HepG2 (cell line): ENCODE results near the gene NAIF1. TPM values are rescaled to one million over a fixed set of nuclear protein-coding genes. Genes with fewer than 3 reads are reported as not detected.
A peak's percentile ranks its signal among the peaks of the same experiment; 100 is the strongest.

ENCODE experiments used
- ATF2 ChIP-seq: sonication (generic); formaldehyde crosslinking; IDR thresholded peaks from 2 replicates; pipeline ENCODE4 v1.4.0; 2020; ENCODE audit warnings: missing genetic modification reagents
- DMTF1 ChIP-seq: sonication (generic); formaldehyde crosslinking; IDR thresholded peaks from 2 replicates; pipeline ENCODE4 v1.4.0; 2020; ENCODE audit warnings: mild to moderate bottlenecking, missing genetic modification reagents
- ELF4 ChIP-seq: sonication (generic); formaldehyde crosslinking; IDR thresholded peaks from 2 replicates; pipeline ENCODE4 v1.5.0; 2020; ENCODE audit warnings: missing genetic modification reagents, mild to moderate bottlenecking, moderate library complexity, borderline replicate concordance
- FOXA1 ChIP-seq, 2 experiments: fragments of 450-650 bp in 1 of 2; sonication (generic) in 1 of 2; formaldehyde crosslinking in 1 of 2; IDR thresholded peaks; 2 replicates each; pipeline versions ENCODE4 v1.4.0 to v1.6.1; 2016 to 2020; ENCODE audit warnings: missing genetic modification reagents in 1 of 2
- FOXP4 ChIP-seq: sonication (generic); formaldehyde crosslinking; IDR thresholded peaks from 2 replicates; pipeline ENCODE4 v1.4.0; 2020; ENCODE audit warnings: missing genetic modification reagents
- GLMP ChIP-seq: sonication (generic); formaldehyde crosslinking; IDR thresholded peaks from 2 replicates; pipeline ENCODE4 v1.9.0; 2021; ENCODE audit warnings: missing genetic modification reagents, mild to moderate bottlenecking, borderline replicate concordance
- KLF13 ChIP-seq: sonication (generic); formaldehyde crosslinking; IDR thresholded peaks from 2 replicates; pipeline ENCODE4 v1.4.0; 2020; ENCODE audit warnings: mild to moderate bottlenecking, missing genetic modification reagents
- PAX8 ChIP-seq: sonication (generic); formaldehyde crosslinking; IDR thresholded peaks from 2 replicates; pipeline ENCODE4 v1.8.0; 2022; ENCODE audit warnings: mild to moderate bottlenecking, missing genetic modification reagents, borderline replicate concordance
- U2AF2 ChIP-seq: fragments of 200-400 bp; formaldehyde crosslinking; IDR thresholded peaks from 2 replicates; pipeline ENCODE4 v1.6.1; 2017; ENCODE audit warnings: low read depth, mild to moderate bottlenecking, low read length
- ZBTB2 ChIP-seq: sonication (generic); formaldehyde crosslinking; IDR thresholded peaks from 2 replicates; pipeline ENCODE4 v1.8.0; 2022; ENCODE audit warnings: low read depth, missing genetic modification reagents
- ZMAT5 ChIP-seq: sonication (generic); formaldehyde crosslinking; IDR thresholded peaks from 2 replicates; pipeline ENCODE4 v1.5.0; 2020; ENCODE audit warnings: mild to moderate bottlenecking, low read depth, missing genetic modification reagents, borderline replicate concordance
- ZNF235 ChIP-seq: sonication (generic); formaldehyde crosslinking; IDR thresholded peaks from 2 replicates; pipeline ENCODE4 v1.8.1; 2023; ENCODE audit warnings: mild to moderate bottlenecking, missing genetic modification reagents, borderline replicate concordance
- ZNF580 ChIP-seq: IDR thresholded peaks from 2 replicates; pipeline ENCODE4 v1.6.1; 2016; ENCODE audit warnings: low read depth, borderline replicate concordance
- ZNF605 ChIP-seq: sonication (generic); formaldehyde crosslinking; IDR thresholded peaks from 2 replicates; pipeline ENCODE4 v1.8.0; 2022; ENCODE audit warnings: mild to moderate bottlenecking, missing genetic modification reagents
- ZNF747 ChIP-seq: sonication (generic); formaldehyde crosslinking; IDR thresholded peaks from 2 replicates; pipeline ENCODE4 v1.8.1; 2023; ENCODE audit warnings: missing genetic modification reagents, mild to moderate bottlenecking, borderline replicate concordance
- ZNF782 ChIP-seq: sonication (generic); formaldehyde crosslinking; IDR thresholded peaks from 2 replicates; pipeline ENCODE4 v1.4.0; 2020; ENCODE audit warnings: missing genetic modification reagents, mild to moderate bottlenecking, borderline replicate concordance
- ZZZ3 ChIP-seq: sonication (generic); formaldehyde crosslinking; IDR thresholded peaks from 2 replicates; pipeline ENCODE4 v1.4.0; 2020; ENCODE audit warnings: missing genetic modification reagents, mild to moderate bottlenecking, borderline replicate concordance
- polyA plus RNA-seq, 8 experiments: library from polyadenylated mRNA; depleted of rRNA in 3 of 8; stranded (reverse) in 7 of 8; unstranded in 1 of 8; fragments of >200 nt; fragmentation: Illumina TruSeq in 4 of 8; extraction: Trizol in 4 of 8; gene quantifications; 2 replicates each; pipeline versions ENCODE4 v1.2.1 to v1.2.3, GENCODE V29; 2011 to 2016; ENCODE audit warnings: low read depth in 4 of 8, missing spikeins in 1 of 8, mixed read lengths in 1 of 8; ENCODE audit not compliant: insufficient read depth in 1 of 8
- total RNA-seq, 5 experiments: library from RNA; depleted of rRNA; stranded (reverse); fragments of >200 nt; fragmentation: Illumina TruSeq; extraction: Trizol; gene quantifications; 2 replicates each; pipeline ENCODE4 v1.2.3, GENCODE V29; 2016; ENCODE audit warnings: low read depth in 1 of 5

Gene NAIF1
- total and polyA plus RNA-seq, 2 of the 13 experiments (the other 11 are each of a cell fraction or from before 2014, with no cell fraction given), result 6.0 to 6.9 TPM

- peak; percentile 87; the same call in 1 of the 2 replicates for TF ChIP-seq ELF4 (CRISPR knock-in tag)
- TF ChIP-seq FOXA1 (IDR thresholded peaks at IDR 0.05), result no peak
- peak; percentile 91 for TF ChIP-seq FOXA1 (CRISPR knock-in tag; IDR thresholded peaks at IDR 0.05)
- TF ChIP-seq ZMAT5 (CRISPR knock-in tag), result no peak
- TF ChIP-seq DMTF1 (CRISPR knock-in tag), result peak; percentile 94; the same call in 1 of the 2 replicates
- TF ChIP-seq ATF2 (CRISPR knock-in tag), result peak; percentile 92
- TF ChIP-seq U2AF2, result no peak
- TF ChIP-seq GLMP, result no peak
- no peak for TF ChIP-seq KLF13 (CRISPR knock-in tag)
- TF ChIP-seq ZNF782 (CRISPR knock-in tag), result peak; percentile 51; the same call in 1 of the 2 replicates
- TF ChIP-seq PAX8 (CRISPR knock-in tag), result no peak
- peak; percentile 79 for TF ChIP-seq ZNF747 (CRISPR knock-in tag)
- TF ChIP-seq ZBTB2 (CRISPR knock-in tag), result no peak
- TF ChIP-seq ZZZ3 (CRISPR knock-in tag), result peak; percentile 79; the same call in 1 of the 2 replicates
- TF ChIP-seq ZNF235 (CRISPR knock-in tag), result peak; percentile 95; the same call in 1 of the 2 replicates
- peak; percentile 94 for TF ChIP-seq FOXP4
- TF ChIP-seq ZNF605 (CRISPR knock-in tag), result peak; percentile 70
- TF ChIP-seq ZNF580 (CRISPR knock-in tag), result peak; percentile 92
Observed at GRCh38 chr9:128115187-128116103, 48.3 kb upstream of the NAIF1 start (continued).
